GM23248 (cell line): ENCODE measurements around the gene KANK4. TPM values are rescaled to one million over a fixed set of nuclear protein-coding genes. Genes with fewer than 3 reads are reported as not detected.
A peak's percentile ranks its signal among the peaks of the same experiment; 100 is the strongest.

Source experiments
- DNase-seq: peaks from one replicate; pipeline ENCODE4 v3.0.0-alpha.2; 2015
- H2AFZ ChIP-seq: fragments of 200-600 bp; sonication (generic); 2 replicates; pipeline ENCODE4 v1.6.1; 2016; ENCODE audit warnings: antibody characterized with exemption
- H3F3A ChIP-seq: fragments of 200-600 bp; sonication (generic); 2 replicates; pipeline ENCODE4 v1.6.1; 2016; ENCODE audit warnings: mild to moderate bottlenecking, antibody characterized with exemption, mixed run types; ENCODE audit not compliant: insufficient read depth
- H3K27ac ChIP-seq: fragments of 200-600 bp; sonication (generic); 2 replicates; pipeline ENCODE4 v1.5.1; 2016; ENCODE audit warnings: mild to moderate bottlenecking
- H3K27me3 ChIP-seq: fragments of 200-600 bp; sonication (generic); replicated peaks from 2 replicates; pipeline ENCODE4 v1.6.1; 2016; ENCODE audit warnings: mild to moderate bottlenecking; ENCODE audit not compliant: insufficient read depth
- H3K36me3 ChIP-seq: fragments of 200-600 bp; sonication (generic); 2 replicates; pipeline ENCODE4 v1.6.1; 2016; ENCODE audit warnings: low read depth, mild to moderate bottlenecking
- H3K4me1 ChIP-seq: fragments of 200-600 bp; sonication (generic); 2 replicates; pipeline ENCODE4 v1.6.1; 2016; ENCODE audit warnings: mild to moderate bottlenecking; ENCODE audit not compliant: insufficient read depth
- H3K4me2 ChIP-seq: fragments of 200-600 bp; sonication (generic); one replicate; pipeline ENCODE4 v1.6.1; 2016; ENCODE audit warnings: mild to moderate bottlenecking; ENCODE audit not compliant: unreplicated experiment
- H3K4me3 ChIP-seq: fragments of 200-600 bp; sonication (generic); 2 replicates; pipeline ENCODE4 v1.5.1; 2016; ENCODE audit warnings: mild to moderate bottlenecking
- H3K79me2 ChIP-seq: fragments of 200-600 bp; sonication (generic); 2 replicates; pipeline ENCODE4 v1.6.1; 2016; ENCODE audit warnings: mild to moderate bottlenecking; ENCODE audit not compliant: insufficient read depth
- H3K9ac ChIP-seq: fragments of 200-600 bp; sonication (generic); 2 replicates; pipeline ENCODE4 v1.6.1; 2016; ENCODE audit warnings: mild to moderate bottlenecking
- H3K9me2 ChIP-seq: fragments of 200-600 bp; sonication (generic); 2 replicates; pipeline ENCODE4 v1.6.1; 2016; ENCODE audit warnings: mixed run types, mild to moderate bottlenecking, moderate library complexity; ENCODE audit not compliant: insufficient read depth
- H3K9me3 ChIP-seq: fragments of 200-600 bp; sonication (generic); one replicate; pipeline ENCODE4 v1.6.1; 2017; ENCODE audit warnings: low read depth
- H4K20me1 ChIP-seq: fragments of 200-600 bp; sonication (generic); 2 replicates; pipeline ENCODE4 v1.6.0; 2016; ENCODE audit not compliant: insufficient read depth
- EZH2 ChIP-seq: fragments of 200-600 bp; sonication (generic); IDR thresholded peaks from 2 replicates; pipeline ENCODE4 v1.6.1; 2018; ENCODE audit warnings: antibody characterized with exemption, mild to moderate bottlenecking; ENCODE audit not compliant: insufficient read depth, poor library complexity, severe bottlenecking
- EZH2phosphoT487 ChIP-seq: fragments of 200-600 bp; sonication (generic); IDR thresholded peaks from 2 replicates; pipeline ENCODE4 v1.6.1; 2018; ENCODE audit warnings: antibody characterized with exemption, moderate library complexity, mild to moderate bottlenecking, low read depth; ENCODE audit not compliant: insufficient read depth
- WGBS, 2 experiments: methylation state at CpG; one replicate each; pipeline ENCODE4 v1.1.6; 2015 to 2017; ENCODE audit warnings: low lambda C conversion rate in 2 of 2, low coverage in 1 of 2; ENCODE audit errors: missing lambda C conversion rate in 2 of 2; 5-methylcytosine and 5-hydroxymethylcytosine counted together
- in situ Hi-C: fragments of 300-500 bp; cut with MboI; formaldehyde crosslinking; loops from 2 replicates; pipeline ENCODE4 v1.15.0; 2020
- polyA plus RNA-seq: library from polyadenylated mRNA; unstranded; fragments of >200 nt; fragmentation: Nextera tagmentation; extraction: Ambion mirVana; gene quantifications from 2 replicates; pipeline ENCODE4 v1.2.1, GENCODE V29; 2016
- total RNA-seq: library from RNA; depleted of rRNA; stranded (reverse); fragments of >200 nt; shearing (Covaris generic); gene quantifications from 2 replicates; pipeline ENCODE4 v1.2.3, GENCODE V29; 2014; rRNA removed

Gene KANK4
- total RNA-seq (0.25 and 0.32 TPM in 2 replicates), polyA plus RNA-seq (0.29 and 0.38 TPM in 2 replicates)

GRCh38 chr1:62318756-62319544 is at the start of gene KANK4:
TSS of gene KANK4 (minus strand) at chr1:62319434. CDS start at chr1:62281564, 37,870 bp downstream.
- in situ Hi-C loops, result no loop called here
- Histone ChIP-seq H4K20me1 (no peaks in the 10 kb centered on the region), H3K36me3 (no peaks in the 10 kb centered on the region), H3K79me2 (no peaks in the 10 kb centered on the region), H3K4me3 (peak within 1 kb of the TSS; percentile 69), H2AFZ (peak within 1 kb of the TSS; percentile 29), H3K9ac (no peak within 1 kb of the TSS), H3K27me3 (peaks cover 17% of the 10 kb centered on the region; the same call in 1 of the 2 replicates), H3K9me3 (no peaks in the 10 kb centered on the region), H3K4me1 (peaks cover 8% of the 10 kb centered on the region; the same call in 1 of the 2 replicates), H3K9me2 (no peaks in the 10 kb centered on the region), H3K27ac (no peak within 1 kb of the TSS), H3F3A (peaks cover 11% of the 10 kb centered on the region), H3K4me2 (peak within 1 kb of the TSS; percentile 69)
- peak; percentile 55 for DNase-seq
- no peak for TF ChIP-seq EZH2phosphoT487
- TF ChIP-seq EZH2, result no peak
- 2 to 3% methylated on average over 54 to 64 of the region's 84 CpGs for WGBS, 2 experiments

- H3K4me1 ChIP-seq, result no peaks in the 10 kb centered on the region
- no peaks in the 10 kb centered on the region for H3K9me3 ChIP-seq
- H3F3A ChIP-seq, result no peaks in the 10 kb centered on the region
- no peaks in the 10 kb centered on the region; the same call in 1 of the 2 replicates for H4K20me1 ChIP-seq
- no peak overlapping the region for H3K27ac ChIP-seq
- H2AFZ ChIP-seq, result no peak overlapping the region
- no peak overlapping the region for H3K4me2 ChIP-seq
- 73% methylated on average over 6 of the region's 6 CpGs for WGBS, 2 experiments
- TF ChIP-seq EZH2 (no peak), EZH2phosphoT487 (no peak)
- H3K79me2 ChIP-seq, result no peaks in the 10 kb centered on the region
- H3K9ac ChIP-seq, result no peak overlapping the region
- in situ Hi-C loops, result no loop called here
- H3K9me2 ChIP-seq, result no peaks in the 10 kb centered on the region
- no peaks in the 10 kb centered on the region for H3K27me3 ChIP-seq
- H3K36me3 ChIP-seq, result no peaks in the 10 kb centered on the region
- DNase-seq, result no peak
- no peak overlapping the region for H3K4me3 ChIP-seq
Measured at GRCh38 chr1:62368989-62369388, 49.8 kb upstream of the KANK4 start.

GRCh38 chr1:62367005-62367557 is 47.8 kb upstream of the KANK4 start:
- H3K27me3 ChIP-seq, result no peaks in the 10 kb centered on the region
- H3K27ac ChIP-seq, result no peak overlapping the region
- H3K4me2 ChIP-seq, result no peak overlapping the region
- H3F3A ChIP-seq, result no peaks in the 10 kb centered on the region
- no peak for DNase-seq
- 19 to 21% methylated on average over 7 of the region's 7 CpGs for WGBS, 2 experiments
- TF ChIP-seq EZH2phosphoT487 (no peak), EZH2 (no peak)
- H3K79me2 ChIP-seq, result no peaks in the 10 kb centered on the region
- no peak overlapping the region for H3K4me3 ChIP-seq
- no peaks in the 10 kb centered on the region for H3K36me3 ChIP-seq
- in situ Hi-C loops, result no loop called here
- no peaks in the 10 kb centered on the region for H3K4me1 ChIP-seq
- no peaks in the 10 kb centered on the region for H3K9me3 ChIP-seq
- no peak overlapping the region for H3K9ac ChIP-seq
- no peaks in the 10 kb centered on the region; the same call in 1 of the 2 replicates for H4K20me1 ChIP-seq
- no peaks in the 10 kb centered on the region for H3K9me2 ChIP-seq
- no peak overlapping the region for H2AFZ ChIP-seq

- no peaks in the 10 kb centered on the region for H3K27me3 ChIP-seq
- no peaks in the 10 kb centered on the region for H3K9me2 ChIP-seq
- in situ Hi-C loops, result no loop called here
- no peak overlapping the region for H3K9ac ChIP-seq
- H2AFZ ChIP-seq, result no peak overlapping the region
- H3K27ac ChIP-seq, result no peak overlapping the region
- no peaks in the 10 kb centered on the region for H3F3A ChIP-seq
- H4K20me1 ChIP-seq, result no peaks in the 10 kb centered on the region; the same call in 1 of the 2 replicates
- no peaks in the 10 kb centered on the region for H3K9me3 ChIP-seq
- TF ChIP-seq EZH2, result no peak
- TF ChIP-seq EZH2phosphoT487, result no peak
- H3K4me3 ChIP-seq, result no peak overlapping the region
- no peak for DNase-seq
- H3K79me2 ChIP-seq, result no peaks in the 10 kb centered on the region
- H3K4me2 ChIP-seq, result no peak overlapping the region
- H3K4me1 ChIP-seq, result no peaks in the 10 kb centered on the region
- H3K36me3 ChIP-seq, result no peaks in the 10 kb centered on the region
Measured at GRCh38 chr1:62364721-62365120, 45.5 kb upstream of the KANK4 start.
